NCI-H774 (cell line): ENCODE results near the gene PHACTR2.
"Not testable (repeated sequence)": the region's sequence is repeated elsewhere in the genome, so short reads cannot be mapped to it uniquely, and the experiment has no call there.

Source experiments
- DNase-seq: peaks from one replicate; lab custom pipeline; 2025; lab: John Stamatoyannopoulos, UW

Gene PHACTR2

GRCh38 chr6:143677891-143678791 is at the start of gene PHACTR2:
Gene PHACTR2 (plus strand): TSS chr6:143677965. CDS start chr6:143678164, 199 bp downstream.
- DNase-seq: peak; percentile 14

GRCh38 chr6:143629104-143630080 is 48.4 kb upstream of the PHACTR2 start:
- no peak for DNase-seq

- not testable (repeated sequence) for DNase-seq
Measured at GRCh38 chr6:143631196-143631595, 46.6 kb upstream of the PHACTR2 start.

GRCh38 chr6:143632894-143633293 is 44.9 kb upstream of the PHACTR2 start:
- no peak for DNase-seq

GRCh38 chr6:143634486-143634885 is 43.3 kb upstream of the PHACTR2 start:
- DNase-seq: no peak

- no peak for DNase-seq
Measured at GRCh38 chr6:143637691-143638090, 40.1 kb upstream of the PHACTR2 start.

- DNase-seq: no peak
Measured at GRCh38 chr6:143642403-143642802, 35.4 kb upstream of the PHACTR2 start.

GRCh38 chr6:143647191-143647590 is 30.6 kb upstream of the PHACTR2 start:
- no peak for DNase-seq

GRCh38 chr6:143647732-143648131 is 30.0 kb upstream of the PHACTR2 start:
- no peak for DNase-seq

- not testable (repeated sequence) for DNase-seq
Measured at GRCh38 chr6:143649319-143649718, 28.4 kb upstream of the PHACTR2 start.

GRCh38 chr6:143651328-143651727 is 26.4 kb upstream of the PHACTR2 start:
- not testable (repeated sequence) for DNase-seq

GRCh38 chr6:143652841-143653331 is 24.9 kb upstream of the PHACTR2 start:
- no peak for DNase-seq

GRCh38 chr6:143655541-143655940 is 22.2 kb upstream of the PHACTR2 start:
- DNase-seq: no peak

- DNase-seq: no peak
Measured at GRCh38 chr6:143656026-143656425, 21.7 kb upstream of the PHACTR2 start.

- no peak for DNase-seq
Measured at GRCh38 chr6:143657809-143658208, 20.0 kb upstream of the PHACTR2 start.

GRCh38 chr6:143660170-143660569 is 17.6 kb upstream of the PHACTR2 start:
- DNase-seq: not testable (repeated sequence)

- no peak for DNase-seq
Measured at GRCh38 chr6:143664171-143664570, 13.6 kb upstream of the PHACTR2 start.

GRCh38 chr6:143666007-143666406 is 11.8 kb upstream of the PHACTR2 start:
- not testable (repeated sequence) for DNase-seq

GRCh38 chr6:143669483-143669882 is 8.3 kb upstream of the PHACTR2 start:
- not testable (repeated sequence) for DNase-seq

- DNase-seq: no peak
Measured at GRCh38 chr6:143673669-143674068, 4.1 kb upstream of the PHACTR2 start.

- DNase-seq: no peak
Measured at GRCh38 chr6:143674483-143675381, 3.0 kb upstream of the PHACTR2 start.
